Panc1 (cell line): Measurements from ENCODE around the gene ERF.

Experiments
- TF ChIP-seq, protein P1 (sequence below): fragments of 450-650 bp; IDR thresholded peaks from 2 replicates; pipeline ENCODE4 v1.5.1; 2017; ENCODE audit warnings: mild to moderate bottlenecking
- TF ChIP-seq, protein P2 (sequence below), 2 experiments: IDR thresholded peaks; 2 replicates each; pipeline ENCODE4 v1.6.1; 2011 to 2012; ENCODE audit warnings: low read depth in 2 of 2, control low read depth in 1 of 2, low read length in 1 of 2, mild to moderate bottlenecking in 1 of 2, moderate library complexity in 1 of 2; ENCODE audit not compliant: insufficient read depth in 1 of 2

DNA sequence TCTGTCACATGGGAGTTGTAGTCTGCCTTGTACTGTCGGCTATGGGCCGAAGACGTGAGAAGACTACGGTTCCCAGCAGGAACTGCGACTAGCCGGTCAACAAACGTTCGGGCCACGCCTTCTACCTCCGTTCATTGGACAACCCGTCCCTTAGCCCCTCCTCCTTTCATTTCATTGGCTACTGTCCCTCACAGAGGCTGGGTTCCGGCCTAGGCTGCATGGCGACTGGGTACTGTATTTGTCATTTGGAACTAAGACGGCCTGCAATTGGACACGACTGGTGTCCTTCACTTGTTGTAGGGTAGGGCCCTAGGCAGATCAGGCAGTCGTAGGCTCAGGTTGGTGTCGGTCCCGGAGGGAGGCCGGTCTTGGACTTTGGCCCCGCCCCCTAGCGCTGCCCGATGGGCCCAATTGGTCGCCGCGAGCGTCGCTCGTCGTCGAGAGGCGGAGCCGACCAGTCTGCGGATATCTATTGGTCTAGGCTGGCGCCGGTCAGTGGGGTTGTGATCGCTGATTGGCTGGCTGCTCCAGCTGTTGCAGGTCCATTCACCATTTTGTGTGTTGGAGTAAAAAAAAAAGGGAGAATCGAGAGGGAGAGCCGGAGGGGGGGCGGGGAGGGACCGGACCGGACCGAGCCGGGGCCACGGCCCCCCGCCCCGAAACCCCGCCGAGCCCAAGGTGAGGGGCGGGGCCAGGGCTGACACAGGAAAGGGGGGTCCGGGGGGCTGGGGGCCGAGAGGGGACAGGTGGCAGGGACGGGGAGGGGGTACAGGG is 14.0 kb upstream of the ERF start, which contains the start of gene CIC:
- TF ChIP-seq, protein P1, sequence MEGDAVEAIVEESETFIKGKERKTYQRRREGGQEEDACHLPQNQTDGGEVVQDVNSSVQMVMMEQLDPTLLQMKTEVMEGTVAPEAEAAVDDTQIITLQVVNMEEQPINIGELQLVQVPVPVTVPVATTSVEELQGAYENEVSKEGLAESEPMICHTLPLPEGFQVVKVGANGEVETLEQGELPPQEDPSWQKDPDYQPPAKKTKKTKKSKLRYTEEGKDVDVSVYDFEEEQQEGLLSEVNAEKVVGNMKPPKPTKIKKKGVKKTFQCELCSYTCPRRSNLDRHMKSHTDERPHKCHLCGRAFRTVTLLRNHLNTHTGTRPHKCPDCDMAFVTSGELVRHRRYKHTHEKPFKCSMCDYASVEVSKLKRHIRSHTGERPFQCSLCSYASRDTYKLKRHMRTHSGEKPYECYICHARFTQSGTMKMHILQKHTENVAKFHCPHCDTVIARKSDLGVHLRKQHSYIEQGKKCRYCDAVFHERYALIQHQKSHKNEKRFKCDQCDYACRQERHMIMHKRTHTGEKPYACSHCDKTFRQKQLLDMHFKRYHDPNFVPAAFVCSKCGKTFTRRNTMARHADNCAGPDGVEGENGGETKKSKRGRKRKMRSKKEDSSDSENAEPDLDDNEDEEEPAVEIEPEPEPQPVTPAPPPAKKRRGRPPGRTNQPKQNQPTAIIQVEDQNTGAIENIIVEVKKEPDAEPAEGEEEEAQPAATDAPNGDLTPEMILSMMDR: no peak
- TF ChIP-seq, protein P2, sequence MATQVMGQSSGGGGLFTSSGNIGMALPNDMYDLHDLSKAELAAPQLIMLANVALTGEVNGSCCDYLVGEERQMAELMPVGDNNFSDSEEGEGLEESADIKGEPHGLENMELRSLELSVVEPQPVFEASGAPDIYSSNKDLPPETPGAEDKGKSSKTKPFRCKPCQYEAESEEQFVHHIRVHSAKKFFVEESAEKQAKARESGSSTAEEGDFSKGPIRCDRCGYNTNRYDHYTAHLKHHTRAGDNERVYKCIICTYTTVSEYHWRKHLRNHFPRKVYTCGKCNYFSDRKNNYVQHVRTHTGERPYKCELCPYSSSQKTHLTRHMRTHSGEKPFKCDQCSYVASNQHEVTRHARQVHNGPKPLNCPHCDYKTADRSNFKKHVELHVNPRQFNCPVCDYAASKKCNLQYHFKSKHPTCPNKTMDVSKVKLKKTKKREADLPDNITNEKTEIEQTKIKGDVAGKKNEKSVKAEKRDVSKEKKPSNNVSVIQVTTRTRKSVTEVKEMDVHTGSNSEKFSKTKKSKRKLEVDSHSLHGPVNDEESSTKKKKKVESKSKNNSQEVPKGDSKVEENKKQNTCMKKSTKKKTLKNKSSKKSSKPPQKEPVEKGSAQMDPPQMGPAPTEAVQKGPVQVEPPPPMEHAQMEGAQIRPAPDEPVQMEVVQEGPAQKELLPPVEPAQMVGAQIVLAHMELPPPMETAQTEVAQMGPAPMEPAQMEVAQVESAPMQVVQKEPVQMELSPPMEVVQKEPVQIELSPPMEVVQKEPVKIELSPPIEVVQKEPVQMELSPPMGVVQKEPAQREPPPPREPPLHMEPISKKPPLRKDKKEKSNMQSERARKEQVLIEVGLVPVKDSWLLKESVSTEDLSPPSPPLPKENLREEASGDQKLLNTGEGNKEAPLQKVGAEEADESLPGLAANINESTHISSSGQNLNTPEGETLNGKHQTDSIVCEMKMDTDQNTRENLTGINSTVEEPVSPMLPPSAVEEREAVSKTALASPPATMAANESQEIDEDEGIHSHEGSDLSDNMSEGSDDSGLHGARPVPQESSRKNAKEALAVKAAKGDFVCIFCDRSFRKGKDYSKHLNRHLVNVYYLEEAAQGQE (IDR thresholded peaks at IDR 0.05; ENCODE audit: insufficient read depth in 1 of 2, low read depth in 2 of 2, low read length in 1 of 2): no peak
